Measurements from ENCODE around the gene SLC2A13.

DNA sequence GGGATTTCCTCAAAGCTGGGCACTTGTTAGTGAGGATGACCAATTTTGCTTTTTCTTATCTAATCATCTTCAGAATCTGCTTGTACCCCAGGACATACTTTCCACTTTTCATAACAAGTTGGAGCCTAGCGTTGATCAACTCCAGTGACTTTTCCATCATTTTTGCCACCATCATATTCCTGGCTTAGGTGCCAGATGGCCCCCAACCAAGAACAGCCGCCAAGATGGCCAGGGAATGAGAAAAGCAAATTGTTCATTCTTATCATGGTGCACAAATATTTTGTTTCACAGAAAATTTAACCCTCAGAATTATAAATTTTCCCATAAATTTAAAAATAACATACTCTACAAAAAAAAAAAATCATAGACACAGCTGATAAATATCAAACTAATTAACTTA is 37.5 kb downstream of the SLC2A13 start:
- TF ChIP-seq, protein P1, sequence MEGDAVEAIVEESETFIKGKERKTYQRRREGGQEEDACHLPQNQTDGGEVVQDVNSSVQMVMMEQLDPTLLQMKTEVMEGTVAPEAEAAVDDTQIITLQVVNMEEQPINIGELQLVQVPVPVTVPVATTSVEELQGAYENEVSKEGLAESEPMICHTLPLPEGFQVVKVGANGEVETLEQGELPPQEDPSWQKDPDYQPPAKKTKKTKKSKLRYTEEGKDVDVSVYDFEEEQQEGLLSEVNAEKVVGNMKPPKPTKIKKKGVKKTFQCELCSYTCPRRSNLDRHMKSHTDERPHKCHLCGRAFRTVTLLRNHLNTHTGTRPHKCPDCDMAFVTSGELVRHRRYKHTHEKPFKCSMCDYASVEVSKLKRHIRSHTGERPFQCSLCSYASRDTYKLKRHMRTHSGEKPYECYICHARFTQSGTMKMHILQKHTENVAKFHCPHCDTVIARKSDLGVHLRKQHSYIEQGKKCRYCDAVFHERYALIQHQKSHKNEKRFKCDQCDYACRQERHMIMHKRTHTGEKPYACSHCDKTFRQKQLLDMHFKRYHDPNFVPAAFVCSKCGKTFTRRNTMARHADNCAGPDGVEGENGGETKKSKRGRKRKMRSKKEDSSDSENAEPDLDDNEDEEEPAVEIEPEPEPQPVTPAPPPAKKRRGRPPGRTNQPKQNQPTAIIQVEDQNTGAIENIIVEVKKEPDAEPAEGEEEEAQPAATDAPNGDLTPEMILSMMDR (IDR thresholded peaks at IDR 0.05), result no peak
- no peak for TF ChIP-seq POLR2A (IDR thresholded peaks at IDR 0.05)
